HEK293T (cell line): Measurements from ENCODE around the gene DNAJC7.

Experiments used
- BHLHE40 ChIP-seq: fragments of 450-650 bp; IDR thresholded peaks from 2 replicates; pipeline ENCODE4 v1.6.1; 2016; ENCODE audit warnings: mild to moderate bottlenecking, moderate library complexity, borderline replicate concordance
- CTBP1 ChIP-seq: fragments of 450-650 bp; IDR thresholded peaks from 2 replicates; pipeline ENCODE4 v1.6.1; 2016; ENCODE audit warnings: borderline replicate concordance
- FOXA1 ChIP-seq: fragments of 450-650 bp; IDR thresholded peaks from 2 replicates; pipeline ENCODE4 v1.6.1; 2016; ENCODE audit warnings: mild to moderate bottlenecking
- FOXK2 ChIP-seq: fragments of 450-650 bp; IDR thresholded peaks from 2 replicates; pipeline ENCODE4 v1.6.1; 2016; ENCODE audit warnings: mild to moderate bottlenecking
- FOXM1 ChIP-seq: fragments of 450-650 bp; IDR thresholded peaks from 2 replicates; pipeline ENCODE4 v1.6.1; 2017; ENCODE audit warnings: mild to moderate bottlenecking, borderline replicate concordance
- HDGF ChIP-seq: fragments of 450-650 bp; IDR thresholded peaks from 2 replicates; pipeline ENCODE4 v1.6.1; 2017; ENCODE audit warnings: antibody characterized with exemption, borderline replicate concordance
- NFRKB ChIP-seq: fragments of 450-650 bp; IDR thresholded peaks from 2 replicates; pipeline ENCODE4 v1.6.1; 2016; ENCODE audit warnings: mild to moderate bottlenecking, moderate library complexity
- PKNOX1 ChIP-seq: fragments of 450-650 bp; IDR thresholded peaks from 2 replicates; pipeline ENCODE4 v1.6.1; 2016
- SP1 ChIP-seq: fragments of 450-650 bp; IDR thresholded peaks from 2 replicates; pipeline ENCODE4 v1.6.1; 2017
- SUZ12 ChIP-seq: fragments of 450-650 bp; IDR thresholded peaks from 2 replicates; pipeline ENCODE4 v1.6.1; 2016; ENCODE audit warnings: mild to moderate bottlenecking
- TARDBP ChIP-seq: fragments of 450-650 bp; IDR thresholded peaks from 2 replicates; pipeline ENCODE4 v1.6.1; 2016

- TF ChIP-seq FOXM1 (no peak), HDGF (no peak), FOXA1 (no peak), SP1 (no peak), TARDBP (no peak), PKNOX1 (no peak), CTBP1 (no peak), BHLHE40 (no peak), NFRKB (no peak), SUZ12 (no peak), FOXK2 (no peak)
These were observed 11.5 kb upstream of the DNAJC7 start for GRCh38 chr17:42028791-42029127.
